PC-9 (cell line): Measurements from ENCODE around the gene C5orf63. TPM values are rescaled to one million over a fixed set of nuclear protein-coding genes. Genes with fewer than 3 reads are reported as not detected.
"Not testable (repeated sequence)": the region's sequence is repeated elsewhere in the genome, so short reads cannot be mapped to it uniquely, and the experiment has no call there.

Experiments used
- BruUV-seq: library from RNA; stranded (reverse); fragments of 400-500 nt; replicated peaks from 2 replicates; lab custom pipeline; 2021; lab: Mats Ljungman, UMichigan
- CTCF ChIA-PET: fragments of 300-600 bp; sonication (Branson Sonifier 250); formaldehyde crosslinking; loops from one replicate; lab custom pipeline; 2022; ENCODE audit warnings: antibody characterized with exemption; lab: Charles Lee
- POLR2A ChIA-PET: fragments of 300-600 bp; sonication (Branson Sonifier 250); formaldehyde crosslinking; loops from one replicate; lab custom pipeline; 2022; ENCODE audit warnings: antibody characterized with exemption; ENCODE audit not compliant: unreplicated experiment; lab: Charles Lee
- DNase-seq, 2 experiments: peaks; one replicate each; pipeline versions ENCODE4 v3.0.0 to v3.0.0-alpha.2; 2015 to 2022; ENCODE audit warnings: mixed read lengths in 1 of 2
- H2AFZ ChIP-seq: fragments of 200-600 bp; sonication (generic); 2 replicates; pipeline ENCODE4 v1.8.1; 2017; ENCODE audit warnings: antibody characterized with exemption
- H3F3A ChIP-seq: fragments of 200-600 bp; sonication (generic); 2 replicates; pipeline ENCODE4 v1.8.1; 2017; ENCODE audit warnings: antibody characterized with exemption, mild to moderate bottlenecking, low read depth; ENCODE audit not compliant: insufficient read depth
- H3K27ac ChIP-seq: fragments of 200-600 bp; sonication (generic); 2 replicates; pipeline ENCODE4 v1.6.1; 2016; ENCODE audit warnings: mixed run types
- H3K27me3 ChIP-seq: fragments of 200-600 bp; sonication (generic); 2 replicates; pipeline ENCODE4 v1.6.1; 2016; ENCODE audit warnings: low read depth, mixed run types; ENCODE audit not compliant: insufficient read depth
- H3K36me3 ChIP-seq: fragments of 200-600 bp; sonication (generic); 2 replicates; pipeline ENCODE4 v1.6.1; 2016; ENCODE audit warnings: low read depth, mixed run types
- H3K4me1 ChIP-seq: fragments of 200-600 bp; sonication (generic); replicated peaks from 2 replicates; pipeline ENCODE4 v1.6.1; 2016; ENCODE audit warnings: mixed run types; ENCODE audit not compliant: insufficient read depth
- H3K4me2 ChIP-seq: fragments of 200-600 bp; sonication (generic); 2 replicates; pipeline ENCODE4 v1.6.1; 2017; ENCODE audit warnings: mixed run types
- H3K4me3 ChIP-seq: fragments of 200-600 bp; sonication (generic); 2 replicates; pipeline ENCODE4 v1.6.1; 2016; ENCODE audit warnings: mixed run types
- H3K79me2 ChIP-seq: fragments of 200-600 bp; sonication (generic); 2 replicates; pipeline ENCODE4 v1.6.1; 2017; ENCODE audit warnings: low read depth, mixed run types
- H3K9me2 ChIP-seq: fragments of 200-600 bp; sonication (generic); 2 replicates; pipeline ENCODE4 v1.8.1; 2017; ENCODE audit warnings: mild to moderate bottlenecking; ENCODE audit not compliant: insufficient read depth
- H3K9me3 ChIP-seq: fragments of 200-600 bp; sonication (generic); 2 replicates; pipeline ENCODE4 v1.8.1; 2016; ENCODE audit warnings: low read depth; ENCODE audit not compliant: insufficient read depth
- H4K20me1 ChIP-seq: fragments of 200-600 bp; sonication (generic); 2 replicates; pipeline ENCODE4 v1.8.1; 2017; ENCODE audit not compliant: insufficient read depth
- CTCF ChIP-seq: fragments of 200-600 bp; sonication (generic); conservative IDR thresholded peaks from 2 replicates; pipeline ENCODE4 v1.6.1; 2017; ENCODE audit warnings: mixed run types, antibody characterized with exemption, mild to moderate bottlenecking, moderate library complexity
- EZH2 ChIP-seq: fragments of 200-600 bp; sonication (generic); IDR thresholded peaks from 2 replicates; pipeline ENCODE4 v1.8.0; 2017; ENCODE audit warnings: antibody characterized with exemption, low read depth
- intact Hi-C: fragments of 100-400 bp; cut with micrococcal nuclease; formaldehyde crosslinking; loops from one replicate; pipeline ENCODE4 v1.10.0; 2022; ENCODE audit not compliant: unreplicated experiment
- total RNA-seq: library from RNA; stranded (reverse); gene quantifications from 2 replicates; pipeline ENCODE4 v1.2.3, GENCODE V29; 2021

Gene C5orf63
- total RNA-seq, 1 experiment from 2014 or later, result 9.8 TPM

- Histone ChIP-seq H3K27me3 (no peaks in the 10 kb centered on the region), H3K79me2 (no peaks in the 10 kb centered on the region), H3K9me2 (no peaks in the 10 kb centered on the region), H4K20me1 (no peaks in the 10 kb centered on the region), H3K4me3 (no peak overlapping the region), H2AFZ (no peak overlapping the region), H3K4me2 (no peak overlapping the region), H3K36me3 (no peaks in the 10 kb centered on the region), H3K9me3 (no peaks in the 10 kb centered on the region), H3K27ac (no peak overlapping the region), H3F3A (peaks cover 11% of the 10 kb centered on the region; the same call in 1 of the 2 replicates), H3K4me1 (peaks cover 16% of the 10 kb centered on the region)
- intact Hi-C loops, result no loop called here
- TF ChIP-seq CTCF, result no peak
- no peak for TF ChIP-seq EZH2
- POLR2A ChIA-PET, result no interaction called here
- no peak for DNase-seq
- no TSS peak for BruUV-seq
- CTCF ChIA-PET, result no interaction called here
Measured at GRCh38 chr5:127055880-127056653, 17.2 kb downstream of the C5orf63 start.

GRCh38 chr5:127053551-127053950, 19.8 kb downstream of the C5orf63 start:
- BruUV-seq, H3K9me3 ChIP-seq, intact Hi-C loops, H4K20me1 ChIP-seq, H3K4me2 ChIP-seq, H3K36me3 ChIP-seq, H3K9me2 ChIP-seq, H2AFZ ChIP-seq, H3K4me3 ChIP-seq, H3K27me3 ChIP-seq, POLR2A ChIA-PET, CTCF ChIA-PET, H3K27ac ChIP-seq, H3K79me2 ChIP-seq, DNase-seq: not testable (repeated sequence)
- H3F3A ChIP-seq, result peaks cover 11% of the 10 kb centered on the region; the same call in 1 of the 2 replicates
- H3K4me1 ChIP-seq, result peaks cover 17% of the 10 kb centered on the region

GRCh38 chr5:127053049-127053448, 20.3 kb downstream of the C5orf63 start:
- H3K4me2 ChIP-seq, result no peak overlapping the region
- POLR2A ChIA-PET, result no interaction called here
- DNase-seq, result no peak
- CTCF ChIA-PET, result no interaction called here
- H4K20me1 ChIP-seq, result no peaks in the 10 kb centered on the region
- H3F3A ChIP-seq, result peaks cover 11% of the 10 kb centered on the region; the same call in 1 of the 2 replicates
- no peak overlapping the region for H3K27ac ChIP-seq
- TF ChIP-seq CTCF (no peak), EZH2 (no peak)
- H2AFZ ChIP-seq, result no peak overlapping the region
- no peaks in the 10 kb centered on the region for H3K36me3 ChIP-seq
- no peaks in the 10 kb centered on the region for H3K9me3 ChIP-seq
- no peaks in the 10 kb centered on the region for H3K9me2 ChIP-seq
- H3K4me3 ChIP-seq, result no peak overlapping the region
- peaks cover 17% of the 10 kb centered on the region for H3K4me1 ChIP-seq
- BruUV-seq, result no TSS peak
- no peaks in the 10 kb centered on the region for H3K79me2 ChIP-seq
- no peaks in the 10 kb centered on the region for H3K27me3 ChIP-seq
- intact Hi-C loops, result no loop called here
